HS-27A (cell line): ENCODE data around the gene CBX7.

Experiments used
- DNase-seq: peaks from one replicate; pipeline ENCODE4 v3.0.0-alpha.2; 2012; ENCODE audit warnings: low read depth, missing footprints

Gene CBX7

DNA sequence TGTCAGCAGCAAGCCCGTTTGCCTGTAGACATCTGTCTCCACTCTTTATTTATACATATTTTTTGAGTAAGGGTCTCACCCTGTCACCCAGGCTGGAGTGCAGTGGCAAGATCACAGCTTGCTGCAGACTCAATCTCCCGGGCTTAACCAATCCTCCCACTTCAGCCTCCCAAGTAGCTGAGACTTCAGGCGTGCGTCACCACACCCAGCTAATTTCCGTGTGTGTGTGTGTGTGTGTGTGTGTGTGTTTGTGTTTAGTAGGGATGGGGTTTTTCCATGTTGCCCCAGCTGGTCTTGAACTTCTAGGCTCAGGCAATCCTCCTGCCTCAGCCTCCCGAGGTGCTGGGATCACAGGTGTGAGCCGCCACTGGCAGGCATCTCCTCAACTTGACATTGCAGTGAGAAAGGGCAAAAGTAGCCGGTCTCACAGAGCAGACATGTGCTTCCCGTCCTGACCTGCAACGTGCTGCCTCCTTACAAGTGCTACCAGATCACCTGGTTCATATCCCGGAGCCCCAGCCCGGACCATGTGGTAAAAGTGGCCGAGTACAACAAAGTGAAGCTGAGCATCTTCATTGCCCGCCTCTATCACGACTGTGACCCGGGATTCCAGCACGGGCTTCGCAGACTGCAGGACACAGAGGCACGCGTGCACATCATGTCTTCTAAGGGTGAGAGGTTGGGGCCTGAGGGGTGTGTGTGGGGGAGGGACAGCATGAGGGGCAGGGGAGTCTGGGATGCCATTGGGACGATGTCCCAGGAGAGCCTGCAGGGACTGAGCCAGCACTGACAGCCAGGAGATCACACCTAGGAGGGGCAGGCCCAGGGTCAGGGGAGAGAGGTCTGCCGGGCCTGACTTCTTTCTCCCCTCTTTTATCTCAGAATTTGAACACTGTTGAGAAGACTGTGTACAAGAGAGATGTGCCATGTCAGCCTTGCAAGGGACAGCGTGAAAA lies 61.1 kb downstream of the CBX7 start:
- DNase-seq: no peak

DNA sequence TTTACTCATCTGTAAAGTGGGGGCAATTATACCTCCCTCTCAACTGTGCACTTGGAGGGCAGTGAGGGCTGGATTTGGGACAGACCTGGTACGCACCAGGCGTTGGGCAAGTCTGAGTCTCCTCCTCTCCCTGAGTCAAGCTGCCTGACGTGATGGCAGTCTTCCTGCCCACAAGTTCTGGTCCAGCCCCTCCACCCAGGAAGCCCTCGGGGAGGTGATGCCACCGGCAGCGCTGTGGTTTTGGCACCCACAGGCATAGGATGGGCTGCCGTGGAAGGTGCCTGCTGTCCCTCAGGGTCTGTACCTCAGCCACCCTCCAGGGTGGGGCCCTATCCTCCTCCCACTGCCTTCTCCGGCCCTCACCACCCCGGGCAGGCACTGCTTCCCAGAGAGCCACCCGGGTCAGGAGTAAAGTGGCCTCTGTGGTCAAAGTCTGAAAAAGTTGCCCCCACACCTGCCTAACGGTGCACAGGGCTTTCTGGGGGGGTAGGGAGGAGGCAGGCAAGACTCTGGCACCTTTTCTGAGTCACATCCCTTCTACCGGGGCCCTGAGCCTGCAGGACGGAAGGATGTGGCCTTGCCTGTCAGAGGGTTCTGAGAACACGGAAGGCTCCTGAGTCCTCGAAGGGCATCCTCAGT lies 61.9 kb downstream of the CBX7 start:
- DNase-seq: no peak

DNA sequence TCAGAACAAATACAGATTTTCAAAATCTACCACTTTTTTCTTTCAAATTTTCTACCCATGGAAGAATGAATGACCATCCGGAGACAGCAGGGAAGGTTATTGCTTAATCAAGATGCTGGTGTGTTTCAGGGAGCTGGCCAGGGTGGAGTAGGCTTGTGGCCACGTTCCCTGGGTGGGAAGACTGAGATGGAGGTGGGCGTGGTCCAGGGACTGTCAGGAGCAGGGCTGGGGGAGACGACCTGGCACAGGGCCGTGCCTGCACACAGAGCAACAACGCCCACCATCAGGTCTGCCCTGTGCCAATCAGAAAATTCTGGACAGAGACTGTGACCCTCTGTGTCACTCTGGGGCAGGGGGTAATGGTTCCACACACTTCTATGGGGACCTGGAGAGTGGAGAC lies 62.6 kb downstream of the CBX7 start:
- DNase-seq: no peak

DNA sequence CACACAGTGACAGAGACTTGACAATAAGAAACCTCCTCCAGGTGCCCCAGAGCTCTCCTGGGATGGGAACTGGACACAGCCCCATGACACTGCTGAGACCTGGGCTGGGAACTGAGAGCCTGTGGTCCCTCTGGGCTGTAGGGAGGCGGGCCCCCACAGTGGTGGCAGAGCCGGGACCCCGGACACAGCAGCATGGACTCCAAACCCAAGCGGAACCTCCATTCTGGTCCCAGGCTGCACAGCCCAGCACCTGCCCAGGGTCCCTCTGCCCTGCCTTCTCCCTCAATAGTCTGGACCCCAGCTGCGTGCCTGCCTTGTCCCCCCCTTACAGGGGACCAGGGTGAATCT lies 63.8 kb downstream of the CBX7 start:
- no peak for DNase-seq

DNA sequence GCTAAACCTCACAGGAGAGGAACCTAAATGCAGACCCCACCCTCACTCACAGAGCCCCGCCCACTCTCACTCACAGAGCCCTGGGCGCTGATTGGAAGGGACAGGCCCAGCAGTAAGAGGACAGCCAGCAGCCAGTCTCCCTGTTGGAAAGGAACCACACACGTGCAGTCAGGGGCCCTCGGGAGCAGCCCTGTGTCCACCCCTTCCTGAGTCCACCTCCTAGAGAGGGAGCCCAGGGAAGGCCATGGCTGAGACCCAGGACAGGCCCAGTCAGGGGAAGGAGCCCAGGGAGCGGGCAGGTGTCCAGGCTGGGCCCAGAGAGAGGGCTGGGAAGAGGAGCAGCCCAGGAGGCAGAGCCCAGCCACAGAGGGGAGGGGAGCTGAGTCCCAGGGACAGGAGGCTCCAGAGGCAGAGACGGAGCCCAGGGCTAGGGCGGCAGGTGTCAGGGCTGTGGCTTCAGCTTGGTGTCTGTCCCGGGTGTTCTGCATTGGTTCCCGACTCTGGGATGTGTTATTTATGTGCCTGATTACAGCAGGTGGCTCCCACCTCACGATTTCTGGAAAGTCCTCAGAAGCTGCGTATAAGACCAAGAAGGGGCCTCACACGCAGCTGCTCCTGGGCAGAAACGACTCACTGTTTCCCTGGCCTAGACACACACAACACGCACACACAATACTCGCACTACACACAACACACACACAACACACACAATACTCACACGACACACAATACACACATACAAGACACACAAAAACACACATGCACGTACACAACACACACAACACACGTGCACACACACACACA lies 64.4 kb downstream of the CBX7 start:
- DNase-seq: no peak

DNA sequence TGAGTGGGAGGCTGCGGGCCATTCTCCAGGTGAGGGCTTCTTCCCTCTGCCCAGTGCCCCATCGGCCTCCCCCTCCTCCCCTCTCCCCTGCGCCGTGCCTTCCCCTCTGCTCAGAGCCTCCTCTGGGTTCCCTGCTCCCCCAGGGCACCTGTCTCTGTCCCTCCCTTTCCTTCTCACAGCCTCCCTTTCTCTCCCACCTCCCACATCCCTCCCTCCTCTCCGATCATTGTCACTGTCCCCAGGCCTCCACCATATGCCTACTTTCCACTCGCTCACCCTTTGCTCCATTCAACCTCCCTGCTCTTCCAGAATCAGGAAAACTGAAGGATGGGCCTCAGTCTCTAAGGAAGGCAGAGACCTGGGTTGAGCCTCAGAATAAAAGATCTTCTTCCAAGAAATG lies 65.4 kb downstream of the CBX7 start:
- DNase-seq: no peak

DNA sequence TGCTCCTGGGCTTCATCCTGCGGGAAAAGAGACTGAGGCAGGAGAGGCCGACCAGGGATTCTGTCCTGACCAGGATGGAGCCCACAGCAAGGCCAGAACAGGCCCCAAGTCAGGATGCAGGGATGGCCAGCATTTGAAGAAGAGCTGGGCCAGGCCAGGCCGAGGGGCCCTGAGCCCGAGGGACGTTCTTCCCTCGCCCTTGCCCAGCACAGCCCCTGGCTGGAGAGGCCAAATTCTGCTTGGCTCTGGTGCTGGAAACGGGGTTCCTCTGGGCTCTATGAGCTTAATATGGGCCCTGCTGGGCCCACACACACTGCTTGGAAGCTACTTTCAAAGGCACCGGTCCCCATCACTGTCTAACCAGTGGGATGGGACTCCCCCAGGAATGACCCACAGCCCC lies 67.8 kb downstream of the CBX7 start:
- no peak for DNase-seq

DNA sequence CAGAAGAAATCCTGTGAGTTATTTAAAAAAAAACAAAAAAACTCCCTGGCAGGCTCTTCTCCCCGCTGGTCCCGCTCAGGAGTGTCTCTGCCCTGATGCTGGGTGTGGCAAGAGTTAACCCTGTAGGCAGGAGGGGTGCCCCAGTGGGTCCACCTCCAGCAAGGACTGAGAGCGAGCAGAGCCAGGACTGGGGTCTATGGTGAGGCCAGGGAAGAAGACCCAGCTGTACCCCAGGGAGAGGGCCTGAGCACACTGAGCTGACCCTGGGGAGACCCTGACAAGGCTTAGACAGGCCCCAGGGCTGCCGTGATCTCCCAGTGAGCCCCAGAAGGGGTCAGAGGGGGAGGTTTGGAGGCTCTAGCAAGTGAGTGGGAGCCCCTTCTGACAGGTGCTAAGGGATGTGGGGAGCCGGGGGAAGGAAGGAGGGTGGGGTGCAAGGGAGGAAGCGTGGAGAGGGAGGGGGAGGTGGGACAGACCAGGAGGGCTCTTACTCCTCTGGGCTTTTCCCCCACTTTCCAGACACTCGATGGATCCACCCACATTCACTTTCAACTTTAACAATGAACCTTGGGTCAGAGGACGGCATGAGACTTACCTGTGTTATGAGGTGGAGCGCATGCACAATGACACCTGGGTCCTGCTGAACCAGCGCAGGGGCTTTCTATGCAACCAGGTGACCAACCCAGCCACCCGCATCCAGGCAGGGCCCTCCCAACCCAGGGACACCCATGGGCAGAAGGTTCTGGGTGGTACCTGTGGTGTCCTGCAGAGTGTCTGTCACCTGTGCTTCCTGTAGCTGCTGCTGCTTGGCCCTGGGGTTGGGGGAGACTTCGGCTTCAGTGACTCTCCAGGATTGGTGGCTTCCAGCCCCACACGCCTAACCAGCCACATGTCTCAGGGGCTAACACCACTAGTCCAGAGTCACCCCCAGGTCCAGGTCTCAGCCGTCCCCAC lies 69.0 kb downstream of the CBX7 start:
- no peak for DNase-seq

DNA sequence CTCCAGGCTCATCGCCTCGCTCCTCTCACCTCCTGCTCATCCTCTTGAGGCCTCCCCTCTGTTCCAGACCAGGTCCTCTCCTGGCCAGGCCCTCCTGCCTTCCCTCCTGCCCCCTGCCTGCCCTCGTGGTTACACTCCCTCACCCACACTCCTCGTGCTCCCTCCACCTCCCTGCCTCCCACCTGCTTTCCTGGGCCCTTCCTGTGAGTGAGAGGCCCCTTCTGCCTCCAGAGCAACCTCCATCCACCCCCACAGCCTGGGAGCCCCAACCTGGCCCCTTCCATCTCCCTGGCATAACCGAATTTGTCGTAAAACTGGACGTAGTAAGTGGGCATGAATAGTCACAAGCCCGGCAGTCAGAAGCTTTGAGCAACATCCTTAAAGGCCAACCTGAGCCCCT lies 70.9 kb downstream of the CBX7 start:
- no peak for DNase-seq

DNA sequence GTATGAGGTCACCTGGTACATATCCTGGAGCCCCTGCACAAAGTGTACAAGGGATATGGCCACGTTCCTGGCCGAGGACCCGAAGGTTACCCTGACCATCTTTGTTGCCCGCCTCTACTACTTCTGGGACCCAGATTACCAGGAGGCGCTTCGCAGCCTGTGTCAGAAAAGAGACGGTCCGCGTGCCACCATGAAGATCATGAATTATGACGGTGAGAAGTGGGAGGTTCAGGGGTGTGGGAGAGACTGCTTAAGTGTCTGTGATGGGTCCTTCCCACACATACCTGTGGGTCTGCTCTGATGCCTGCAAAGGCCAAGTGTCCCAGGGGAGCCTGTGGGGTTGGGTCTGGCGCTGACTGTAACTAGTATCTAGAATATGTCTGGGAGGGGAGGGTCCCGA lies 71.5 kb downstream of the CBX7 start:
- no peak for DNase-seq
